ENCODE measurements around the gene VEGFB. TPM values are rescaled to one million over a fixed set of nuclear protein-coding genes. Genes with fewer than 3 reads are reported as not detected.

The VEGFB gene
- total and polyA plus RNA-seq, 2 donors from 2014 or later: 77.6 to 157 TPM

DNA sequence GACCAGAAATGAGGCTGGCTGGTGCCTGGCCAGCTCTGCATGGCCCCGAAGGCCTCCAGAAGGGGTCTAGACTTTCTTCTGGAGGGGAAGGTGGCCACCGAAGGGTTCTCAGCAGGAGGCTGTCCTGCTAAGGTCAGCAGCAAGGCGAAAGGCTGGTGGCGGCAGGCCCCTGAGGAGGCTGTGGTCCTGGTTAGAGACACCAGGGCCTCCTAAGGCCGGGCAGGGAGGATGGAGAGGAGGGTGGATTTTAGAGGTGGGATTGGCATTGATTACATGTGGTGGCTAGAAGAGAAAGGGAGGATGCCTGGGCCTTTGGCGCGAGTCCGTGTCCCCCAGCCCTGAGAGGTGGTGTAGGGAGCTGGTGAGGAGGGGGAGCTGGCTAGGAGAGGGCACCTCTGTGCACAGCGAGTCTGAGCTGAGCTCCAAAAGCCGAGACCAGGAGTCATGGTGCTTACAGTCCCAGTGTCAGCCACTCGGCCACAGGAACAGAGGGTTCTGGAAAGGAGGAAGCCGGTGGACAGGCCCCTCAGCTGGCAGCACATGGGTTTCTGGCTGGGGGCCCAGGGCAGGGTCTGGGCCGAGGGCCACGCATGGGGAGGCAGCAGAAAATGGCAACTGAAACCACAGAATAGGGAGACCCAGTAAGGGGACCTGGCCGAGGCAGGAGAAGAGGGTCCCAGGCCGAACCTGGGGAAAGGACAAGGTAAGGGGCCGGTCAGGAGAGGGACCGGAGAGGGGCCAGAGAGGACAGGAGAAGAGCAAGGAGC, 25.4 kb upstream of the VEGFB start:
- intact Hi-C loops (cut with DNase I): no loop called here
- no peaks in the 10 kb centered on the region for H3K9me3 ChIP-seq (ENCODE audit: control insufficient read depth in 2 of 3, insufficient read depth in 1 of 3, low read length in 3 of 3)
- FAIRE-seq (no peak), DNase-seq (peak in 1 of 5 donors; percentile 33)
- peak overlapping the region; percentile 78 to 88 for H3K27ac ChIP-seq (ENCODE audit: low read depth in 2 of 2, low read length in 2 of 2)
- H3K27me3 ChIP-seq (ENCODE audit: control insufficient read depth, insufficient read depth, low read length): no peaks in the 10 kb centered on the region
- TF ChIP-seq, protein P1, sequence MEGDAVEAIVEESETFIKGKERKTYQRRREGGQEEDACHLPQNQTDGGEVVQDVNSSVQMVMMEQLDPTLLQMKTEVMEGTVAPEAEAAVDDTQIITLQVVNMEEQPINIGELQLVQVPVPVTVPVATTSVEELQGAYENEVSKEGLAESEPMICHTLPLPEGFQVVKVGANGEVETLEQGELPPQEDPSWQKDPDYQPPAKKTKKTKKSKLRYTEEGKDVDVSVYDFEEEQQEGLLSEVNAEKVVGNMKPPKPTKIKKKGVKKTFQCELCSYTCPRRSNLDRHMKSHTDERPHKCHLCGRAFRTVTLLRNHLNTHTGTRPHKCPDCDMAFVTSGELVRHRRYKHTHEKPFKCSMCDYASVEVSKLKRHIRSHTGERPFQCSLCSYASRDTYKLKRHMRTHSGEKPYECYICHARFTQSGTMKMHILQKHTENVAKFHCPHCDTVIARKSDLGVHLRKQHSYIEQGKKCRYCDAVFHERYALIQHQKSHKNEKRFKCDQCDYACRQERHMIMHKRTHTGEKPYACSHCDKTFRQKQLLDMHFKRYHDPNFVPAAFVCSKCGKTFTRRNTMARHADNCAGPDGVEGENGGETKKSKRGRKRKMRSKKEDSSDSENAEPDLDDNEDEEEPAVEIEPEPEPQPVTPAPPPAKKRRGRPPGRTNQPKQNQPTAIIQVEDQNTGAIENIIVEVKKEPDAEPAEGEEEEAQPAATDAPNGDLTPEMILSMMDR (IDR thresholded peaks at IDR 0.05; ENCODE audit: borderline replicate concordance, extremely low read depth, insufficient read depth): no peak
- H3K4me3 ChIP-seq (ENCODE audit: low read length in 3 of 3): no peak overlapping the region
- H3K4me1 ChIP-seq (ENCODE audit: control insufficient read depth in 2 of 3, insufficient read depth in 2 of 3, low read depth in 1 of 3, low read length in 3 of 3): peaks cover 0 to 5% (median 0%) of the 10 kb centered on the region in 3 donors
- H3K36me3 ChIP-seq (ENCODE audit: control insufficient read depth in 2 of 3, insufficient read depth in 3 of 3, low read length in 3 of 3): peaks cover 0 to 9% (median 2%) of the 10 kb centered on the region in 3 donors
- H3K9ac ChIP-seq (ENCODE audit: low read length in 3 of 3): no peak overlapping the region

DNA sequence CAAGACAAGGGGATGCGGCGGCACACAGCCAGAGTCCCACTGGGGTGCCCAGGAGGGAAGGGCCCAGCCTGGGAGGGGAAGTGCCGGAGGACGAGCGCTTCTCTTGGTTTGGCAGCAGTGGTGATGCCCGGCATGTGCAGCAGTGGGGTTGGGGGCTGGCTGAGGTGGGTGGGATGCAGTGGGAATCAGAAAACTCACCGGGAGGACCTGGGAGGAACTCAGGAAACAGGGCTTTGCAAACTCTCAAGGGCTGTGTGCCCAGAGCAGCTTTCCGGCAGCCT, 24.9 kb upstream of the VEGFB start:
- Histone ChIP-seq H3K9ac (ENCODE audit: low read length in 3 of 3) (no peak overlapping the region), H3K36me3 (ENCODE audit: control insufficient read depth in 2 of 3, insufficient read depth in 3 of 3, low read length in 3 of 3) (peaks cover 0 to 5% (median 0%) of the 10 kb centered on the region in 3 donors), H3K27me3 (ENCODE audit: control insufficient read depth, insufficient read depth, low read length) (no peaks in the 10 kb centered on the region), H3K9me3 (ENCODE audit: control insufficient read depth in 2 of 3, insufficient read depth in 1 of 3, low read length in 3 of 3) (no peaks in the 10 kb centered on the region), H3K27ac (ENCODE audit: low read depth in 2 of 2, low read length in 2 of 2) (no peak overlapping the region), H3K4me3 (ENCODE audit: low read length in 3 of 3) (no peak overlapping the region), H3K4me1 (ENCODE audit: control insufficient read depth in 2 of 3, insufficient read depth in 2 of 3, low read depth in 1 of 3, low read length in 3 of 3) (peaks cover 0 to 5% (median 0%) of the 10 kb centered on the region in 3 donors)
- FAIRE-seq: no peak
- TF ChIP-seq, protein P1 (IDR thresholded peaks at IDR 0.05; ENCODE audit: borderline replicate concordance, extremely low read depth, insufficient read depth): no peak
- no peak for DNase-seq
- intact Hi-C loops (cut with DNase I): no loop called here

DNA sequence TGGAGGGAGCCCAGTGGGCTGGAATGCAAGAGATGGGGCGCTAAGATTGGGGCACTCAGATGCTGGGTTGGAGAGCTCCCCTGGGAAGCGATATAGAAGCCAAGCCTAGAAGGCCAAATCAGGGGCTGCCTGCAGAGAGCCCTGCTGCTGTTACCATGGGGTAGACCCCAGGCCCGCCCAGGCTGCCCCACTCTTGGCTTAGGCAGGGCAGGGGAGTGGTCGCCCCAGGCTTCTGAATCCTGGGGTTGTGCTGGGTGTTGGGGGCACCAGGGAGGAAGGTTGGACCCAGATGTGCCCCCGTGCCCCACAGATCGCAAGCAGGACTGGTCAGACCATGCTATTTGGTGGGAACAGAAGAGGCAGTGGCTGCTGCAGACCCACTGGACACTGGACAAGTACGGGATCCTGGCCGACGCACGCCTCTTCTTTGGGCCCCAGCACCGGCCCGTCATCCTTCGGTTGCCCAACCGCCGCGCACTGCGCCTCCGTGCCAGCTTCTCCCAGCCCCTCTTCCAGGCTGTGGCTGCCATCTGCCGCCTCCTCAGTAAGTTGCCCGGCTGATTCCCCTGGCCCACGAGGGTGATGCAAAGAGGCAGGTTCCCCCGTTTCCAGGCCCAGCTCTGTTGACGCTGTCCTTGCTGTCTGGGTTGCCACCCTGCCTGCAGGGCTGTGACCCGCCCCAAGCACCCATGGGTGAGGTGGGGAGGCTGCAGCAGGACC, 23.9 kb upstream of the VEGFB start:
- no peak overlapping the region for H3K9ac ChIP-seq (ENCODE audit: low read length in 3 of 3)
- no peaks in the 10 kb centered on the region for H3K27me3 ChIP-seq (ENCODE audit: control insufficient read depth, insufficient read depth, low read length)
- peaks cover 0 to 4% (median 0%) of the 10 kb centered on the region in 3 donors for H3K36me3 ChIP-seq (ENCODE audit: control insufficient read depth in 2 of 3, insufficient read depth in 3 of 3, low read length in 3 of 3)
- peaks cover 0 to 5% (median 0%) of the 10 kb centered on the region in 3 donors for H3K4me1 ChIP-seq (ENCODE audit: control insufficient read depth in 2 of 3, insufficient read depth in 2 of 3, low read depth in 1 of 3, low read length in 3 of 3)
- TF ChIP-seq, protein P1 (IDR thresholded peaks at IDR 0.05; ENCODE audit: borderline replicate concordance, extremely low read depth, insufficient read depth): no peak
- H3K9me3 ChIP-seq (ENCODE audit: control insufficient read depth in 2 of 3, insufficient read depth in 1 of 3, low read length in 3 of 3): no peaks in the 10 kb centered on the region
- H3K27ac ChIP-seq (ENCODE audit: low read depth in 2 of 2, low read length in 2 of 2): no peak overlapping the region
- no peak overlapping the region for H3K4me3 ChIP-seq (ENCODE audit: low read length in 3 of 3)
- no peak for FAIRE-seq
- DNase-seq: peak in 1 of 5 donors; percentile 32
- intact Hi-C loops (cut with DNase I): no loop called here

Measured in kidney (tissue), 14 donors.